GM19035 (cell line): ENCODE measurements around the gene ANKRD11.
"Not testable (repeated sequence)": the region's sequence is repeated elsewhere in the genome, so short reads cannot be mapped to it uniquely, and the experiment has no call there.

Experiments
- ATAC-seq: cut with Tn5 transposase; IDR thresholded peaks from one replicate; pipeline ENCODE4 v1.9.1; 2021; ENCODE audit not compliant: unreplicated experiment

Gene ANKRD11

GRCh38 chr16:89334050-89334449, 156.3 kb downstream of the ANKRD11 start:
- ATAC-seq = no peak

GRCh38 chr16:89333401-89334001, 156.9 kb downstream of the ANKRD11 start:
- ATAC-seq = not testable (repeated sequence)

GRCh38 chr16:89332902-89333245, 157.5 kb downstream of the ANKRD11 start:
- ATAC-seq = no peak

GRCh38 chr16:89332243-89332901, 158.0 kb downstream of the ANKRD11 start:
- ATAC-seq = no peak

GRCh38 chr16:89331371-89332109, 158.8 kb downstream of the ANKRD11 start:
- no peak for ATAC-seq

- no peak for ATAC-seq
Observed at GRCh38 chr16:89330177-89330856, 160.0 kb downstream of the ANKRD11 start.

- not testable (repeated sequence) for ATAC-seq
Observed at GRCh38 chr16:89329830-89330176, 160.6 kb downstream of the ANKRD11 start.

GRCh38 chr16:89328412-89329400, 161.7 kb downstream of the ANKRD11 start:
- not testable (repeated sequence) for ATAC-seq

GRCh38 chr16:89326721-89327120, 163.6 kb downstream of the ANKRD11 start:
- no peak for ATAC-seq

GRCh38 chr16:89325861-89326471, 164.4 kb downstream of the ANKRD11 start:
- no peak for ATAC-seq

GRCh38 chr16:89324056-89325010, 166.0 kb downstream of the ANKRD11 start:
- no peak for ATAC-seq

GRCh38 chr16:89323120-89323960, 167.0 kb downstream of the ANKRD11 start:
- no peak for ATAC-seq

GRCh38 chr16:89322321-89323119, 167.8 kb downstream of the ANKRD11 start:
- no peak for ATAC-seq

GRCh38 chr16:89320782-89321501, 169.4 kb downstream of the ANKRD11 start:
- no peak for ATAC-seq

- ATAC-seq = no peak
Observed at GRCh38 chr16:89319886-89320781, 170.2 kb downstream of the ANKRD11 start.

GRCh38 chr16:89319631-89319885, 170.8 kb downstream of the ANKRD11 start:
- ATAC-seq = no peak
